OCI-M2 (cell line): ENCODE data around the gene ANO1.
"Not testable (repeated sequence)": the region's sequence is repeated elsewhere in the genome, so short reads cannot be mapped to it uniquely, and the experiment has no call there.

Experiments used
- DNase-seq: peaks from one replicate; lab custom pipeline; 2025; ENCODE audit not compliant: unreplicated experiment; lab: John Stamatoyannopoulos, UW

Gene ANO1

GRCh38 chr11:70205049-70205725 lies 127.1 kb downstream of the ANO1 start:
- no peak for DNase-seq

- DNase-seq: no peak
These were observed 127.6 kb downstream of the ANO1 start for GRCh38 chr11:70205766-70206165.

GRCh38 chr11:70206226-70206981 lies 128.3 kb downstream of the ANO1 start:
- DNase-seq: no peak

GRCh38 chr11:70206982-70207376 lies 128.9 kb downstream of the ANO1 start:
- no peak for DNase-seq

GRCh38 chr11:70207531-70208131 lies 129.5 kb downstream of the ANO1 start:
- DNase-seq: no peak

- no peak for DNase-seq
These were observed 131.3 kb downstream of the ANO1 start for GRCh38 chr11:70209391-70209912.

GRCh38 chr11:70210051-70210501 lies 132.0 kb downstream of the ANO1 start:
- DNase-seq: no peak

GRCh38 chr11:70210530-70210929 lies 132.4 kb downstream of the ANO1 start:
- no peak for DNase-seq

GRCh38 chr11:70212227-70212811 lies 134.2 kb downstream of the ANO1 start:
- DNase-seq: no peak

- DNase-seq: not testable (repeated sequence)
These were observed 139.3 kb downstream of the ANO1 start for GRCh38 chr11:70217388-70217787.

GRCh38 chr11:70218076-70218475 lies 140.0 kb downstream of the ANO1 start:
- not testable (repeated sequence) for DNase-seq

GRCh38 chr11:70220136-70220535 lies 142.0 kb downstream of the ANO1 start:
- no peak for DNase-seq

GRCh38 chr11:70220920-70221319 lies 142.8 kb downstream of the ANO1 start:
- DNase-seq: no peak

- no peak for DNase-seq
These were observed 147.6 kb downstream of the ANO1 start for GRCh38 chr11:70225681-70226177.

- DNase-seq: no peak
These were observed 148.1 kb downstream of the ANO1 start for GRCh38 chr11:70226183-70226582.

GRCh38 chr11:70226967-70227366 lies 148.8 kb downstream of the ANO1 start:
- no peak for DNase-seq

GRCh38 chr11:70229737-70230136 lies 151.6 kb downstream of the ANO1 start:
- no peak for DNase-seq

GRCh38 chr11:70230151-70230839 lies 152.2 kb downstream of the ANO1 start:
- DNase-seq: no peak

- no peak for DNase-seq
These were observed 153.0 kb downstream of the ANO1 start for GRCh38 chr11:70230840-70231710.

GRCh38 chr11:70233034-70233433 lies 154.9 kb downstream of the ANO1 start:
- DNase-seq: no peak
